Breast epithelium (tissue), 3 donors: Measurements from ENCODE around the gene TNFAIP8L3.

Experiments
- POLR2A ChIP-seq: fragments of 450-650 bp; IDR thresholded peaks from one replicate; pipeline ENCODE4 v1.6.1; 2016; ENCODE audit warnings: antibody characterized with exemption, mild to moderate bottlenecking, moderate library complexity
- POLR2AphosphoS5 ChIP-seq, 3 donors: sonication (generic); formaldehyde crosslinking; IDR thresholded peaks; one replicate each; pipeline ENCODE4 v1.6.1; 2017; ENCODE audit warnings: antibody characterized with exemption in 3 of 3
- TF ChIP-seq, protein P1 (sequence below), 3 donors: fragments of 450-650 bp; IDR thresholded peaks; one replicate each; pipeline ENCODE4 v1.5.1; 2016 to 2017; ENCODE audit warnings: antibody characterized with exemption in 3 of 3, mild to moderate bottlenecking in 3 of 3, moderate library complexity in 3 of 3

DNA sequence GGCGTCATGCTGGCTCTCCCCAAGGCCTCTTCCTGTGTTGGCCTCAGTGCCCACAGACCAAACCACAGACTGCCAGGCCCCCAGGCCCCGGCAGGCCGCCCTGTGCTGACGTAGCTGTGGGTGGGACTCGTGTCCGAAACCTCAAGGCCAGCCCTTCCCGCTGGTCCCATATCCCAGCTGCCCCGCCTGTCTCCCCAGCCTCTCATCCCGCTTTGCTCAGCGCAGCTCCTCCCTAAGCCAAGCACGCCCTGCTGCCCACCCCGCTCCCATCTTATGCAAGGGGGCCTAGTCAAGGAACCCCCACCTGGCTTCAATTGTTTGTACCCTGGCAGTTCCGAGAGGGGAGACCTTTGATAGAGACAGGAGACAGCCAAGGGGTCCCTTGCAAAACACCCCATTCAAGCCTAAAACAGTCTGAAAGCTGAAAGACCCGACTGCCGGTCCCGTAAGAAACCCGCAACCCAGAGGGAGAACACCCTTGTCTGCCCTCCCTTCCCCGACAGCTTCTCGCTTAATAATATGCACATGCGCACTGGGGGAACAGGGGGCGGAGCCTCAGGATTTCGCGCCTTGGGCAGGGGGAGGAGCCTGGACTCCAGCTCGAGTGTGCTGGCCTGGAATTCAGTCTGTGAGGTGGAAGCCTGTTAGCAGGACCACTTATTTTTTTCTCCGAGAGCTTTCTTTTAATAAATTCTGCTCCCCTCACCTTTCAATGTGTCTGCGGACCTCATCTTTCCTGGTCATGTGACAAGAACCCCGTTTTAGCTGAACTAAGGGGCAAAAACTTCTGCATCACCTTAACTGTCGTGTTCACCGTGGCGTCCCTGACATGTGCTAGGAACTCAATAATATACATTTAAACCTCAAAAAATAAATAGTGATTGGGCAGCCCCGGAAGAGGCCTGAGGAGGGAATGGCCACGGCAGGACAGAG is 17.2 kb downstream of the TNFAIP8L3 start:
- TF ChIP-seq, protein P1, sequence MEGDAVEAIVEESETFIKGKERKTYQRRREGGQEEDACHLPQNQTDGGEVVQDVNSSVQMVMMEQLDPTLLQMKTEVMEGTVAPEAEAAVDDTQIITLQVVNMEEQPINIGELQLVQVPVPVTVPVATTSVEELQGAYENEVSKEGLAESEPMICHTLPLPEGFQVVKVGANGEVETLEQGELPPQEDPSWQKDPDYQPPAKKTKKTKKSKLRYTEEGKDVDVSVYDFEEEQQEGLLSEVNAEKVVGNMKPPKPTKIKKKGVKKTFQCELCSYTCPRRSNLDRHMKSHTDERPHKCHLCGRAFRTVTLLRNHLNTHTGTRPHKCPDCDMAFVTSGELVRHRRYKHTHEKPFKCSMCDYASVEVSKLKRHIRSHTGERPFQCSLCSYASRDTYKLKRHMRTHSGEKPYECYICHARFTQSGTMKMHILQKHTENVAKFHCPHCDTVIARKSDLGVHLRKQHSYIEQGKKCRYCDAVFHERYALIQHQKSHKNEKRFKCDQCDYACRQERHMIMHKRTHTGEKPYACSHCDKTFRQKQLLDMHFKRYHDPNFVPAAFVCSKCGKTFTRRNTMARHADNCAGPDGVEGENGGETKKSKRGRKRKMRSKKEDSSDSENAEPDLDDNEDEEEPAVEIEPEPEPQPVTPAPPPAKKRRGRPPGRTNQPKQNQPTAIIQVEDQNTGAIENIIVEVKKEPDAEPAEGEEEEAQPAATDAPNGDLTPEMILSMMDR (IDR thresholded peaks at IDR 0.05) = no peak
- TF ChIP-seq POLR2AphosphoS5 (IDR thresholded peaks at IDR 0.05) (no peak), POLR2A (no peak)
